ENCODE data around the gene ADM2.

The ADM2 gene

DNA sequence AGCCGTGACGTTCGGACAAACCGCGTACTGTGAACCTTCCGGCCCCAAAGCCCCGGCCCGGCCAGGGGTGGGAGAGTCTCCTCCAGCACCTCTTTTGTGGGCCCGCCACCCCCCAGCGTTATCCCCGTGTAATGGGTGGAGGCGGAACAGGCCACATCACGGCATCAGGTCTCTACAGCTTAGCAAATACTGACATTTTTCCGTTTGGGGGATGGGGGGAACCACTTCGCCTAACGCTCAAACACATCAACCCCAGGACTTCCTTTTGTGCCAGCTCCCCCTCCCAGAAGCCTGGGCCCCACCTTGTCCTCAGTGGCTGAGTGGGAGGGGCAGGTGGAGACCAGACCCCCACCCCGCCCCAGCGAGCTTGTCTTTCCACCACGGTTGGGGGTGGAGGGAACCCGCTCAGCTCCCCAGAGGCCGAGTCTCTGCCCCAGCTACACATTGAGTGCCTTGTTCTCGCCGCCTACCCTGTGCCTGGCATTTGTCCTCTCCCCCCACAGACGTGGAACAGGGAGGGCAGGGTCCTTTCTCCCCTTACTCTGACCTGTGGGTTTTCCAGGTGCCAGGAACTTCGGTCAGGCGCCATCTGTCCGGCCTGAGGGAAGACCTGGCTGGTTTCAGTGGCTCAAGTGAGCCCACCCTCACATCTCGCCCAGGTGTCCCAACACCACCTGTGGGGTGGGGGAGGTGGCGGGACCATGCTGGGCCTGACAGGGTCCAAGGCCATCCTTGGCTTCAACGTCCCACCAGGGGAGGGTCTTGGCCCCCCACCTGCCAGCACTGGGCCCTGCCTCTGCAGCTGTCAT lies 36.1 kb upstream of the ADM2 start:
- DNase-seq (ENCODE audit: low spot score): no peak

DNA sequence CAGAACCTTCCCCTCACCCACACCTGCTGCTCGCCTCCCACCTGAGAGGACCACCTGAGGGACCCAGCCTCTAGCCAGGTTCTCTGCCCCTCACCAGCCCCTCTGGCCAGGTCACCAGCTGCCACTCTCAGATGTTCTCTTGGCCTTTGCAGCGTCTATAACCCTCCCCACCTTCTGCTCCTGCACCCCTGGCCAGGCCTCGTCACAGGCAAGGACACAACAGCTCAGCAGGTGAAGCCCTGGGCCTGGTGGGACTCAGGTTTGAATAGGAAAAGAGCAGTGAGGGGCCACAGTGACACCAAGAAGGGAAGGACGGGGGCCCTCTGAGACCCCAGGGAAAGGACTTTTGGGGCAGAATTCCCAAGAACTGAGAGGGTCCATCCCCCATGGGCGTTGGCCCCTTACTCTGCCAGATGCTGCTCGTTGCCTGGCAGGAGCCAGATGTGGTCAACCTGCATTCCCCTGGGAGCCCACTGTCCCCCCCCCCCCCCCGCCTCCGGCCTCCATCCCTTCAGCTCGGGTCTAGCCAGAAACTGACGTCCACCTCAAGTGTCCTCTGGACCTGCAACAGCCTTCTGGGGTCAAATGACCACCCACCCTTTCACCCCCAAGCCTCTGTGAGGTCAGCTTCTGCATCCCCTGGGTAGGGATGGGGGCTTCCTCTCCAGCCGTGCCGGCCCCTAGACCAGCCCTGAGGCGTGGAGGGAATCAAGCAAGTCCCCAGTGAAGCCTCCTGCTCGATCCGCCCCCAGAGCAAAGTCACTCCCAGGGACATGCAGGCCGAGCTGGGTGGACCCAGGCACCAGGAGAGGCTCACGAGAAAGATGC lies 35.2 kb upstream of the ADM2 start:
- no peak for DNase-seq (ENCODE audit: low spot score)

GRCh38 chr22:50446708-50447575 lies 34.4 kb upstream of the ADM2 start:
- DNase-seq (ENCODE audit: low spot score): no peak

DNA sequence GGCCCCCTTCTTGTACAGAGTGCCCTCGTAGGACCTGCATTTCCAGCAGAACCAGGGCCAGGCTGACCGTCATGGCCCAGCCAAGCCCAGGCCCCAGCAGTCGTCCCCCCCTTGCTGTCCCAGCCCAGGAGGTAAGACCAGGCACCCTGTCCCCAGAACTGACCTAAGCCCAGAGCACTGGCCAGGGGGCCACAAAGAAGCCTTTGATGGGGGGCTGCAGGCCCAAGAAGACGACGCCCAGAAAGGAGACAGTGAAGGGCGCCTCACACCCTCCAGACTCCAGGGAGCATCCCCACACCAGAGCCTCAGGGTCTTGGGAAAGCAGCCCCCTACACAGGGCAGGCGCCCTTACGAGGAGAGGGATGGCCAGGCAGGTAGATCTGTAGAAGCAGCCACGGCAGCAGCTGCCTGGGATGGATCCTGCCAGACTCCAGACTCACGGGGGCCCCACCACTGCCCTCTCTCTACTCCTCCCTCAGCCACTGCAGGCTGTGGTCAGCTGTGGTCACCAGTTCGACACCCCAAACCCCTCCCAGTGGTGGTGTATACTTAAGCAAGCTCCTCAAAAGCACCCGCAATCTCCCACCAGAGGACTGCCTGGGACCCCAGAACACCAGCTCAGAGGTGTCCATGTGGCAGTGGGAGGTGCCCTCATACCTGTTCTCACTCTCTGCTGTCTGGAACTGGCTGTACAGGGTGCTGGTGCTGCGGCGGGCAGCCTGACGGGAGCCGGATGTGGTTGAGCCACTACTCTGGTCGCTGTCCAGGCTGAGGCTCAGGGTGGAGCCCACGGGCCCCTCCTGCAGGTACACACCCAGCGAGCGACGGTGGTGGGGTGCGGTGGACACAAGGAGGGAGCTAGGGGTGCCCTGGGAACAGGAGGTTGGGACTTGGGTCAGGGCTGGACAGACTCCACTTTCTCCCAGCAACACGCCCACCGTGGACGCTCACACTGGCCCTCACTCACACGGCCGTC lies 33.5 kb upstream of the ADM2 start:
- no peak for DNase-seq (ENCODE audit: low spot score)

GRCh38 chr22:50452649-50453048 lies 28.7 kb upstream of the ADM2 start:
- no peak for DNase-seq (ENCODE audit: low spot score)

- DNase-seq (ENCODE audit: low spot score): no peak
Observed at GRCh38 chr22:50454556-50455075, 26.7 kb upstream of the ADM2 start.

DNA sequence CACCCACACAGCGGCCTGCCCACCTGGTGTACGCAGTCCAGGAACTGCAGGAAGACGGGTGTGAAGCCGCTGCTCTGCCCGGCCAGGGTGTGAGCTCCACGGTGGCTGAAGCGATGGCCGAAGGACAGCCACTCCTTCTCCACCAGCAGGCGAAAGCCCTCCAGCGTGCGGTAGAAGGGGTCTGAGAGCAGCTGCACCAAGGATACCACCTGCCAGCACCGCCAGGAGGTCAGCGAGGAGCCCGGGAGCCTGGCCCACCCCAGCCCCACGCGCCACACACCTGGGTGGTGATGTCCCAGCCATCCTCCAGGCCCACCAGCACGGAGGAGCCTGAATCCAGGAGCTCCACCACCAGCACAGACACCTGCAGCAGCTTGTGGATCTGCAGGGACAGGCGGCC lies 26.1 kb upstream of the ADM2 start:
- DNase-seq (ENCODE audit: low spot score): no peak

DNA sequence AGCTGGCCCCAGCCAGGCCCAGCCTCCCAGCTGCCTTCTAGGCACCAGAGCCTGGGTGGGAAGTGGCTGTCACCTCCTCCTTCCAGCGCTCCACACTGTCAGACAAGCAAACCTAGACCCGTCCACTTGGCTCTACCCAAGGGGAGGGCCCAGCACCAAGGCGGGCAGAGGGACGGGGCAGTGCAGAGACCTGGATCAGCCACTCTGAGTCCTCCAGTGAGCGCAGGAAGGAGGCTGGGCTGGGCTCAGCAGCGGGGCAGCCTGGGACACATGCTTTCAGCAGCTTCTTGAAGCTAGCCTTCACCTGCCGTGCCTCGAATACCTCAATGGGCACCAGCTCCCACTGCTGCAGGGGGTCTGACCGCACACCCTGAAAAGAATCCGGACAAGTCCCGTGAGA lies 25.3 kb upstream of the ADM2 start:
- no peak for DNase-seq (ENCODE audit: low spot score)

GRCh38 chr22:50456466-50457234 lies 24.7 kb upstream of the ADM2 start:
- DNase-seq (ENCODE audit: low spot score): no peak

DNA sequence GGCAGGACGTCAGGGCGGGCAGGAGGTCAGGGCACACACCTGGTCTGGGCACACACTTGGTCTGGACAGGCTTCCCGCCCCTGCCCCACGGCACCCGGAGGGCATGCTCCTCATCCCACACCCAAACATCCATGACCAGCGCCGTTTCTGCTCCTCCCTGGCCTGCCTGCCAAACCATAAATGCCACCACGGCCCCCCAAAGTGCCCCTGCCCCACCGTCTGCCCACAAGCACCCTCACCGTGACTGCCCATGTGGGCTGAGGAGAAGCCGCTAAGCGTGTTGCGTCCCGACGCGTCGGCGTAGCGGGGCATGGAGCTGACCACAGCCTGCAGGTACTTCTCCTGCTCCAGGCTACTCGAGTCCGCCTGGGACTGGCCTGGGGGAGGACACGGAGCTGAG lies 22.3 kb upstream of the ADM2 start:
- no peak for DNase-seq (ENCODE audit: low spot score)

- no peak for DNase-seq (ENCODE audit: low spot score)
Observed at GRCh38 chr22:50459496-50460140, 21.7 kb upstream of the ADM2 start.

DNA sequence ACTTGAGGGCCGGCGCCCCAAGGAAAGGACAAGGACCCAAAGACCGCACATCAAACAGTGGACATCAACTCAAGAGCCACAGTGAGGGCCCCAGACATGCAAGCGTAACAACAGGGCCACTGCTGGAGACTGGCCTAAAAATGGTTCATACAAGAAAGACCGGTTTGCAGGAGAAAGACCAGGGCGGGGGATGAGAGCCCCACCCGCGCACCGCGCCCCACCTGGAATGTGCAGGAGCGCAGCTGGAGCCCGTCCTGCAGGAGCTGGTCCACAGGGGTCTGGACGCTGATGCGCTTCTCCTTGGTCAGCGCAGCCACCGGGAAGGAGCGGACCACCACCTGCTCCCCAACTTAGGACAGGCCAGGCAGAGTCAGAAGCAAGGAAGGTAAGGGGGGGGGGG lies 20.4 kb upstream of the ADM2 start:
- no peak for DNase-seq (ENCODE audit: low spot score)

DNA sequence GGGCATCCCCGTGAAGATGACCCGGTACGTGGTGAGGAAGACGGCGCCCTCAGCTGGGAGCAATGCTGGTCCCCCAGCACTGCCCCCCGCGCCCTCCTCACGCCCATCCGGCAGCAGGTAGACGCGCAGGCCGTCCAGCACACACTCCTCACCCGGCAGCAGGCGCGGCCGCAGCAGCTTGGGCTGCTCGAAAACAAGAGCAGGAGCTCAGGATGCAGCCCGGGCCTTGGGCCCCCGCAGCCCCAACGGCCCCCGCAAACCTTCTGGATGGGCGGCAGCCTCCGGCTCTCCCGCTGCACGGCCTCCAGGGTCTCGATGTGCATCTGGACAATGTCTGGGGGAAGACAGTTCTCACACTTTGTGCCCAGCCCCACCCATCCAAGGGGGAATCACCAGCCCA lies 19.8 kb upstream of the ADM2 start:
- no peak for DNase-seq (ENCODE audit: low spot score)

- DNase-seq (ENCODE audit: low spot score): no peak
Observed at GRCh38 chr22:50461979-50462540, 19.3 kb upstream of the ADM2 start.

DNA sequence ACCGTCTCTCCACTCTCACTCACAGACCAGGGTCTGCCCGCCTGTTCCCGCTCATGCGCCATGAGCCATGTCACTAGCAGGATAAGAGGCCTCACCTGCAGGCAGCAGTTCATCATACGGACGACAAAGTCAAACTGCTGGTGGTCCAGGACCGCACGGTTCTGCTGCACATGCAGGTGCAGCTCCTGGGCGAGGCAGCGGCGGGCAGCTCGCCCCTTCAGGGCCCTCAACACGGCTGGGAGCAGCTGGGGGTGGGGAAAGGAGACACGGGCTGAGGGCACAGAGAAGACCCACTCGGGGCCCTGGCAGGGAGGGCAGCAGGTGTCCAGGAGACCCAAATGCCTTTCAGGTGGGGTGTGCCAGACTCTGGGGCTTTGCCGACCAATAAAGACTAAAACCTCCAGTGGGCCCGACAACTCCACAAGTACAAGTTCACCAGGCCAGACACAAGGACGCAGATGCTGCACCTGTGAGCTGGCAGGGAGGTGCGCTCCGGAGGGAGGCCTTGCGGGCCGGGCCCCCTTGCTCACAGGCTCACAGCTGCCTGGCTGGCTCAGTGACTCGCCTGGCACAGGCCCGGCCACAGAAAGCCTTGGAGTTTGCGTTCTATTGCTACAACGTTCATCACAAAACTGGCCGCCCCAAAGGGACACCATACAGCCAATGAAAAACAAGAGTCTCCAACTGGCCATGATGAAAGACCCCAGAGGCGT lies 18.0 kb upstream of the ADM2 start:
- no peak for DNase-seq (ENCODE audit: low spot score)

GRCh38 chr22:50464451-50464850 lies 16.9 kb upstream of the ADM2 start:
- no peak for DNase-seq (ENCODE audit: low spot score)

- DNase-seq (ENCODE audit: low spot score): no peak
Observed at GRCh38 chr22:50465066-50465930, 16.0 kb upstream of the ADM2 start.

All from SK-N-DZ (cell line).